ENCODE data around the gene STK17A. TPM values are rescaled to one million over a fixed set of nuclear protein-coding genes. Genes with fewer than 3 reads are reported as not detected.

The STK17A gene
- total RNA-seq, 1 donor from 2014 or later = 21.7 TPM

DNA sequence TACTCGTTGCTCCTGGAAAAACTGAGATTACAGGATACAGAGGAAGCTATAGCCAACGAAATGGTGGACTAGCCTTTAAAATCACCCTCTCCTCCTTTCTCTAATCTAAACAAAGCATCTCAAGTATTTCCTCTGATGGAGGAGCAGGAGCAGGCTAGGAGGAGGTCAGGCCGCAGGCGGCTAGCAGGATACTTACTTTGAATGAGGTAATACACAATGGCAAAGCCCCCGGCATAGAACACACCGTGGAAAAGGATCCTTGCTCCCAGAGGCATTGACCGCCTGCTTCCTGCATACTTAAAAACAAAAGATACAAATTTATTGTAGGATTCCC lies 64.4 kb downstream of the STK17A start:
- Mint-ChIP-seq H3K4me1 (ENCODE audit: low read depth) (peaks cover 84% of the 10 kb centered on the region), H3K27ac (peak overlapping the region; percentile 98), H3K4me3 (ENCODE audit: low read depth) (peak overlapping the region; percentile 9), H3K36me3 (ENCODE audit: low read depth) (peaks cover 56% of the 10 kb centered on the region), H3K9me3 (no peaks in the 10 kb centered on the region), H3K27me3 (ENCODE audit: low read depth) (no peaks in the 10 kb centered on the region)
- no peak for DNase-seq (ENCODE audit: low spot score)
- intact Hi-C loops (cut with micrococcal nuclease) = loop anchor here (5.0 kb wide), 1 partner anchor 1765 kb away; no protein-coding TSS in a partner anchor

GRCh38 chr7:43647673-43648472 lies 65.0 kb downstream of the STK17A start:
- peaks cover 85% of the 10 kb centered on the region for H3K4me1 Mint-ChIP-seq (ENCODE audit: low read depth)
- intact Hi-C loops (cut with micrococcal nuclease) = loop anchor here (1.0 to 5.0 kb wide), 10 partner anchors 11 to 1766 kb away; partner anchors contain the start of gene STK17A
- no peaks in the 10 kb centered on the region for H3K27me3 Mint-ChIP-seq (ENCODE audit: low read depth)
- peak overlapping the region; percentile 98 for H3K27ac Mint-ChIP-seq
- no peak for DNase-seq (ENCODE audit: low spot score)
- H3K9me3 Mint-ChIP-seq = no peaks in the 10 kb centered on the region
- peak overlapping the region; percentile 66 for H3K4me3 Mint-ChIP-seq (ENCODE audit: low read depth)
- peaks cover 54% of the 10 kb centered on the region for H3K36me3 Mint-ChIP-seq (ENCODE audit: low read depth)

GRCh38 chr7:43648473-43649406 lies 65.8 kb downstream of the STK17A start:
- intact Hi-C loops (cut with micrococcal nuclease) = loop anchor here (1.0 to 5.0 kb wide), 11 partner anchors 11 to 1766 kb away; partner anchors contain the start of gene STK17A
- H3K4me1 Mint-ChIP-seq (ENCODE audit: low read depth) = peaks cover 83% of the 10 kb centered on the region
- no peaks in the 10 kb centered on the region for H3K9me3 Mint-ChIP-seq
- H3K36me3 Mint-ChIP-seq (ENCODE audit: low read depth) = peaks cover 49% of the 10 kb centered on the region
- peak overlapping the region; percentile 98 for H3K27ac Mint-ChIP-seq
- peak overlapping the region; percentile 66 for H3K4me3 Mint-ChIP-seq (ENCODE audit: low read depth)
- no peaks in the 10 kb centered on the region for H3K27me3 Mint-ChIP-seq (ENCODE audit: low read depth)
- DNase-seq (ENCODE audit: low spot score) = peak; percentile 70

DNA sequence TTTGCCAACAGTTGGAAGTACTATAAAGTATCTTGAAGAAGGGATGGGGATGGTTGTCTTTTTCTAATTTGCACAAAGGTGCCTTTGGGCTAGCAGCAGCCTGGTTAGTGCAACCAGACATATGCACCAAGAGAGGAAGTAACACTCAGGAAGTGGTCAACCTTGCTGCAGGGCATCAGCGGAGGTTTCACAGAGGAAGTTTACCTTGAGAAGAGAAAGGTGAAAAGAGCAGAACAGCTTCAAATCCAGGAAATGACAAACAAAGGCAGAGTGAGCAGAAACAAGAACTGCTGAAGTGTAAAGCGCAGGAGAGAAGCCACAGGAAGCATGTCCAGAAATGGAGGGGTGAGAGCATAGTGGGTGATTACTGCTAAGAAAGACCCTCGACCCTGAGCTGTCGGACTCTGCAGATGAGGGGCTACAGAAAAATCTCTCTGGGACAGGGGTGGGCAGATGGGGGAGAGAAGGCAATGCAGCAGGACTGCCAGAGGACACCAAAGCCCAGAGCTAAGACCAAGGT lies 66.9 kb downstream of the STK17A start:
- intact Hi-C loops (cut with micrococcal nuclease) = loop anchor here (1.0 to 10.0 kb wide), 5 partner anchors 29 to 1768 kb away; partner anchors contain the start of genes MRPL32 and PSMA2
- no peaks in the 10 kb centered on the region for H3K27me3 Mint-ChIP-seq (ENCODE audit: low read depth)
- H3K9me3 Mint-ChIP-seq = peaks cover 5% of the 10 kb centered on the region
- peak overlapping the region; percentile 98 for H3K27ac Mint-ChIP-seq
- H3K4me1 Mint-ChIP-seq (ENCODE audit: low read depth) = peaks cover 83% of the 10 kb centered on the region
- DNase-seq (ENCODE audit: low spot score) = peak; percentile 71
- H3K4me3 Mint-ChIP-seq (ENCODE audit: low read depth) = peak overlapping the region; percentile 63
- peaks cover 49% of the 10 kb centered on the region for H3K36me3 Mint-ChIP-seq (ENCODE audit: low read depth)

DNA sequence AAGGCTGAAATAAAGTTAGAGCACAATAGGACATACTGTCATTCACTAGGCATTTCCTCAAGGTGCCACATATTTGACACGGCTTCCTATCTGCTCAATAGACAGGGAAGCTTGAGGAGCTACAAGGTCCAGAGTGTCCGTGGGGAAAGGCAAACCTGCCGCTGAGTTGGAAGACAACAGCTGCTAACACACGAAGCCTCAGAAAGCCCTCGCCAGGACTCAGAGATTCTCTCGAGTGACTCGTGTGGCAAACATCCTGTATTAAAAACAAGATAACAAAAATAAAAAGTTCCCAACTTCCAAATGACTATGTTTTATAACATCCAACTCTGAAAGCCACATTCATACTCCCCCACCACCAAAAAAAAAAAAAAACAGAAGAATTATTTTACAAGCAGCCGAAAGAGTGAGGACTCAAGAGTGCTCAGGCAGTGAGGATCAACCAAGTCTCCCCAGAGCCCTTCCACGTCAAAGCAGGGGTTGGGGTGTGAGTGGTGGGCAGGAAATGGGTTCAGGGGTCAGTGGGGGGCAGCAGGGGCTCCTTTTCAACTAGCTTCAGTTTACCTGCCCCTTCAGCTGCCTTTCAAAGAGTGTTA lies 67.6 kb downstream of the STK17A start:
- intact Hi-C loops (cut with micrococcal nuclease) = loop anchor here (10.0 kb wide), 1 partner anchor 716 kb away; the partner anchor contains the start of genes MRPL32 and PSMA2
- no peaks in the 10 kb centered on the region for H3K27me3 Mint-ChIP-seq (ENCODE audit: low read depth)
- peak overlapping the region; percentile 70 for H3K4me3 Mint-ChIP-seq (ENCODE audit: low read depth)
- no peak for DNase-seq (ENCODE audit: low spot score)
- peaks cover 79% of the 10 kb centered on the region for H3K4me1 Mint-ChIP-seq (ENCODE audit: low read depth)
- peak overlapping the region; percentile 98 for H3K27ac Mint-ChIP-seq
- peaks cover 46% of the 10 kb centered on the region for H3K36me3 Mint-ChIP-seq (ENCODE audit: low read depth)
- H3K9me3 Mint-ChIP-seq = peaks cover 5% of the 10 kb centered on the region

DNA sequence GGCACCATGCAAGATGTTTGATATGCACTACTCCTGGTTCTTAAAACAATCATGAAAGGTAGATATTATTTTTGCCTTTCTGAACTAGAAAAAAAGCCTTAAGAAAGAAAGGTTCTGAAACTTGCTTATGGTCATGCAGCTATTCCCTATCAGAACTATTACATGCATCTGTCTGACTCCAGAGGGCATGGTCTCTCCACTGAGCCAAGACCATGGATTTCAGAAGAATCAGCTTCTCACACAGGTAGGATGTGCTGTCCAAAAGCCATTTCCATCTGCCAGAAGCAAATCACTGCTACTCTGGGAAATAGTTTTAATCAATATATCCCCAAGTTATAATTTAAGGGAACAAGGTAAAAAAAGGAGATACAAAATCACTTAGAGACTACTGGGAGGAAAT lies 69.5 kb downstream of the STK17A start:
- H3K4me3 Mint-ChIP-seq (ENCODE audit: low read depth) = no peak overlapping the region
- DNase-seq (ENCODE audit: low spot score) = no peak
- no peaks in the 10 kb centered on the region for H3K27me3 Mint-ChIP-seq (ENCODE audit: low read depth)
- intact Hi-C loops (cut with micrococcal nuclease) = loop anchor here (10.0 kb wide), 1 partner anchor 718 kb away; the partner anchor contains the start of genes MRPL32 and PSMA2
- H3K9me3 Mint-ChIP-seq = peaks cover 5% of the 10 kb centered on the region
- H3K27ac Mint-ChIP-seq = peak overlapping the region; percentile 98
- H3K36me3 Mint-ChIP-seq (ENCODE audit: low read depth) = peaks cover 44% of the 10 kb centered on the region
- H3K4me1 Mint-ChIP-seq (ENCODE audit: low read depth) = peaks cover 69% of the 10 kb centered on the region

GRCh38 chr7:43653466-43653865 lies 70.6 kb downstream of the STK17A start:
- no peak for DNase-seq (ENCODE audit: low spot score)
- intact Hi-C loops (cut with micrococcal nuclease) = loop anchor here (10.0 kb wide), 1 partner anchor 719 kb away; the partner anchor contains the start of genes MRPL32 and PSMA2
- Mint-ChIP-seq H3K4me3 (ENCODE audit: low read depth) (no peak overlapping the region), H3K4me1 (ENCODE audit: low read depth) (peaks cover 64% of the 10 kb centered on the region), H3K27ac (peak overlapping the region; percentile 81), H3K9me3 (peaks cover 5% of the 10 kb centered on the region), H3K27me3 (ENCODE audit: low read depth) (no peaks in the 10 kb centered on the region), H3K36me3 (ENCODE audit: low read depth) (peaks cover 41% of the 10 kb centered on the region)

DNA sequence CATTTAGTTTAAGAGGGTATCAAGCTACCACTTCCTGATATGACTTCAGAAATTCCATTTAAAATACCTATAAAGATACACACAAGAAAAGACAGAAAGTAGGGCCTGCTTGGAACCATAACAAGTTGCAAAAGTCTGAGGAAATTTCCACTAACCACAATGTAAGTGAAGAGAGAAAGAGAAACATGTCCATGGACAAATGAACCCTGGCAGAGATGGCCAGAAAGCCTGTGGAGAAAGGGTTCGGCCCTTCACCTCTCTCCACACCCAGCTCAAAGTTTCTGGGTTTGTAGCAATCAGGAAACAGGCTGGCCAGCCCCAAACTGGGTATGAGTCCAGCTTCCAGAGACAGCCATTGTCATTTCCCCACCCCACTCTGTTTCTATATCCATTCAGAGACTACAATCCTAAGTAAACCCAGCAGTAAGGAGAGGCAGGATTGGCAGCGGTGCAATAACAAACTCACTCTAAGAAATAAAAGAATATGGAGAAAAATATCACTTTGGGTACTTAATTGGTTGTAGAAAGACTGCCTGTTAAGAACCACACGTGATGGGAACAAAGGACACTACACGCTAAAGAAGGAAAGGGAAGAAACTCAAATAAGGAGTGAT lies 71.1 kb downstream of the STK17A start:
- Mint-ChIP-seq H3K4me3 (ENCODE audit: low read depth) (peak overlapping the region; percentile 1), H3K27me3 (ENCODE audit: low read depth) (no peaks in the 10 kb centered on the region), H3K4me1 (ENCODE audit: low read depth) (peaks cover 65% of the 10 kb centered on the region), H3K36me3 (ENCODE audit: low read depth) (peaks cover 47% of the 10 kb centered on the region), H3K27ac (peak overlapping the region; percentile 81), H3K9me3 (peaks cover 5% of the 10 kb centered on the region)
- intact Hi-C loops (cut with micrococcal nuclease) = loop anchor here (10.0 kb wide), 1 partner anchor 719 kb away; the partner anchor contains the start of genes MRPL32 and PSMA2
- no peak for DNase-seq (ENCODE audit: low spot score)

GRCh38 chr7:43655584-43655983 lies 72.7 kb downstream of the STK17A start:
- H3K36me3 Mint-ChIP-seq (ENCODE audit: low read depth) = peaks cover 53% of the 10 kb centered on the region
- no peaks in the 10 kb centered on the region for H3K27me3 Mint-ChIP-seq (ENCODE audit: low read depth)
- H3K27ac Mint-ChIP-seq = no peak overlapping the region
- no peak for DNase-seq (ENCODE audit: low spot score)
- intact Hi-C loops (cut with micrococcal nuclease) = loop anchor here (10.0 kb wide), 1 partner anchor 721 kb away; the partner anchor contains the start of genes MRPL32 and PSMA2
- no peak overlapping the region for H3K4me3 Mint-ChIP-seq (ENCODE audit: low read depth)
- H3K4me1 Mint-ChIP-seq (ENCODE audit: low read depth) = peaks cover 61% of the 10 kb centered on the region
- peaks cover 5% of the 10 kb centered on the region for H3K9me3 Mint-ChIP-seq

GRCh38 chr7:43656997-43657396 lies 74.1 kb downstream of the STK17A start:
- intact Hi-C loops (cut with micrococcal nuclease) = loop anchor here (10.0 kb wide), 1 partner anchor 722 kb away; the partner anchor contains the start of genes MRPL32 and PSMA2
- H3K36me3 Mint-ChIP-seq (ENCODE audit: low read depth) = peaks cover 54% of the 10 kb centered on the region

DNA sequence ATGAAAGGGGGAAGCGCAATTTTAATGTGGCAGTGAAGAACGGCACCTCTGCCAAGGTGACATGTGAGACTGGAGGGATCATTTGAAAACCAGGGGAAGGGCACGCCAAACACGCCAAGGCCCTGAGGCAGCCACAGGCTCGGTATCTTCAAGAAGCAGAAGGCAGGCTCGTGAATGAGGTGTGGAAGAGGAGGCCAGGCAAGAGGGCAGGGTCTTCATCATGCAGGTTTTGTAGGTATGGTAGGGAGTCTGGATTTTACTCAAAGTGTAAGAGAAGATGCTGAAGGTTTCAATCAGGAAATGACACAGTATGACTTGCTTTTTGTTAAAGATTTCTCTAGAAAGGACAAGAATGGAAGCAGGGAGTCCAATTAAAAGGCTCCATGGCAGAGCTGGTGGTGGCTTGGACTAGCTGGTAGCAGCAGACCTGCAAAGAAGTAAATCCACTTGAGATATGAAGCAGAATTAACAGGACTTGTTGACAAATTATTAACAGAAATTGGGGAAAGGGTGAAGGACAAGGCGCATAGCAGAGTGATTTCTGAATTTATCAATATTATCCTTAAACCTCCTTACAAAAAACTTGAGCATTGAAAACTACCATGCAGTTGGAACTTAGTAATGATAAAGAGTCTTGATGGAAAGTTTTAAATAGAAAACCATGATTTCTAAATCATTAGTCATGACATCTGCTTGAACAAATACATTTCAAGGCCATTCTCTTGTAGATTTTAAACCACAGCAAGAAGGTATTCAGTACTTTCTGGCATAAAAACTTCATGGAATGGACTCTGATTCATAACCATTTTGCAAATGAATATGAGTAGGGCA lies 76.0 kb downstream of the STK17A start:
- Mint-ChIP-seq H3K36me3 (ENCODE audit: low read depth) (peaks cover 51% of the 10 kb centered on the region), H3K27ac (peak overlapping the region; percentile 92), H3K27me3 (ENCODE audit: low read depth) (no peaks in the 10 kb centered on the region), H3K9me3 (peaks cover 5% of the 10 kb centered on the region), H3K4me1 (ENCODE audit: low read depth) (peaks cover 46% of the 10 kb centered on the region), H3K4me3 (ENCODE audit: low read depth) (peak overlapping the region; percentile 40)
- intact Hi-C loops (cut with micrococcal nuclease) = loop anchor here (1.0 to 10.0 kb wide), 2 partner anchors 11 to 724 kb away; partner anchors contain the start of genes MRPL32 and PSMA2
- no peak for DNase-seq (ENCODE audit: low spot score)

More at GRCh38 chr7:43656997-43657396, 74.1 kb downstream of the STK17A start:
- no peaks in the 10 kb centered on the region for H3K27me3 Mint-ChIP-seq (ENCODE audit: low read depth)
- no peak overlapping the region for H3K27ac Mint-ChIP-seq
- peaks cover 52% of the 10 kb centered on the region for H3K4me1 Mint-ChIP-seq (ENCODE audit: low read depth)
- peaks cover 5% of the 10 kb centered on the region for H3K9me3 Mint-ChIP-seq
- DNase-seq (ENCODE audit: low spot score) = no peak
- no peak overlapping the region for H3K4me3 Mint-ChIP-seq (ENCODE audit: low read depth)
